DOHH2 (cell line): Measurements from ENCODE around the gene MS4A6A.

Source experiments
- EZH2phosphoT487 ChIP-seq: fragments of 200-600 bp; sonication (generic); IDR thresholded peaks from 2 replicates; pipeline ENCODE4 v1.6.1; 2017; ENCODE audit warnings: borderline replicate concordance, mild to moderate bottlenecking, antibody characterized with exemption, low read length, moderate library complexity, mixed read lengths
- TF ChIP-seq, protein P1 (sequence below): fragments of 200-600 bp; sonication (generic); IDR thresholded peaks from one replicate; pipeline ENCODE4 v1.5.1; 2014; ENCODE audit warnings: antibody characterized with exemption, mild to moderate bottlenecking, low read depth, low read length; ENCODE audit not compliant: poor library complexity, severe bottlenecking

DNA sequence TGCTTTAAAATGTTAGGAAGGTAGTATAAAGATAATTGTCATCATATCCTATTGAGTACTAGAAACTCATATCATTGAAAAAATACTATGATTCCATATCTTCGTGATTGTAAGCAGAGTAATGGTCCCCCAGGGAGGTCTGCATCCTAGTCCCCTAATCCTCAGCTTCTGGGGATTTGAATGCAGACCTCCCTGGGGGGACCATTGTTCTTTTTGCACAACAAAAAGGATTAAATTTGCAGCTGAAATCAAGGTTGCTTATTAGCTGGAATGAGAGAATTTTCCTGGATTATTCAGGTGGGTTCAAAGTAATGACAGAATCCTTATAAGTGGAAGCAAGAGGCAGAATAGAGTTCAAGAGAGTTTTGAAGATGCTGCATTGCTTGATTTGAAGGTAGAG, 26.1 kb upstream of the MS4A6A start:
- TF ChIP-seq, protein P1, sequence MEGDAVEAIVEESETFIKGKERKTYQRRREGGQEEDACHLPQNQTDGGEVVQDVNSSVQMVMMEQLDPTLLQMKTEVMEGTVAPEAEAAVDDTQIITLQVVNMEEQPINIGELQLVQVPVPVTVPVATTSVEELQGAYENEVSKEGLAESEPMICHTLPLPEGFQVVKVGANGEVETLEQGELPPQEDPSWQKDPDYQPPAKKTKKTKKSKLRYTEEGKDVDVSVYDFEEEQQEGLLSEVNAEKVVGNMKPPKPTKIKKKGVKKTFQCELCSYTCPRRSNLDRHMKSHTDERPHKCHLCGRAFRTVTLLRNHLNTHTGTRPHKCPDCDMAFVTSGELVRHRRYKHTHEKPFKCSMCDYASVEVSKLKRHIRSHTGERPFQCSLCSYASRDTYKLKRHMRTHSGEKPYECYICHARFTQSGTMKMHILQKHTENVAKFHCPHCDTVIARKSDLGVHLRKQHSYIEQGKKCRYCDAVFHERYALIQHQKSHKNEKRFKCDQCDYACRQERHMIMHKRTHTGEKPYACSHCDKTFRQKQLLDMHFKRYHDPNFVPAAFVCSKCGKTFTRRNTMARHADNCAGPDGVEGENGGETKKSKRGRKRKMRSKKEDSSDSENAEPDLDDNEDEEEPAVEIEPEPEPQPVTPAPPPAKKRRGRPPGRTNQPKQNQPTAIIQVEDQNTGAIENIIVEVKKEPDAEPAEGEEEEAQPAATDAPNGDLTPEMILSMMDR, result no peak
- TF ChIP-seq EZH2phosphoT487, result no peak
